IPS-15b (cell line): ENCODE results near the gene CBX8.

ENCODE experiments used
- H3K27me3 ChIP-seq: one replicate; pipeline ENCODE4 v1.6.1; 2013; ENCODE audit warnings: low read length; ENCODE audit not compliant: control insufficient read depth, insufficient read depth
- H3K36me3 ChIP-seq: one replicate; pipeline ENCODE4 v1.6.1; 2013; ENCODE audit warnings: low read length; ENCODE audit not compliant: control insufficient read depth, insufficient read depth
- H3K4me1 ChIP-seq: one replicate; pipeline ENCODE4 v1.6.1; 2013; ENCODE audit warnings: mild to moderate bottlenecking, low read length; ENCODE audit not compliant: control insufficient read depth, insufficient read depth
- H3K4me3 ChIP-seq: one replicate; pipeline ENCODE4 v1.5.1; 2013; ENCODE audit warnings: low read depth, low read length
- H3K9ac ChIP-seq: one replicate; pipeline ENCODE4 v1.6.1; 2013; ENCODE audit warnings: low read depth, mild to moderate bottlenecking, low read length
- H3K9me3 ChIP-seq: one replicate; pipeline ENCODE4 v1.6.1; 2013; ENCODE audit warnings: mild to moderate bottlenecking, low read length; ENCODE audit not compliant: control insufficient read depth, insufficient read depth

Gene CBX8

DNA sequence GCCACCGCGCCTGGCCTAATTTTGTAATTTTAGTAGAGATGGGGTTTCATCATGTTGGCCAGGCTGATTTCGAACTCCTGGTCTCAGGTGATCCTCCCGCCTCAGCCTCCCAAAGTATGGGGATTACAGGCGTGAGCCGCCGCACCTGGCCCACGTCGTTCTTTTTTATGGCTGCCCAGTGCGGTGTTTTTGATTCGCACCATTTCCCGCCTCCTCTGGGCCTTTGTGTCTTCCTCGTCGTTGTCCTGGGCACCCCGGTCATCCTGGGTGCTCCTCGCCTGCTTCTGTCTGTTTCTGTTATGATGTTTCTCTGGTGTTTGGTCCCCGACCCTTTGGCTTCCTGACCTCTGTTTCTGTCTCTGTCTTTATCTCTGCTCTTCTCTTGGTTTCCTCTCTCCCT is 27.4 kb upstream of the CBX8 start:
- Histone ChIP-seq H3K4me1 (no peaks in the 10 kb centered on the region), H3K36me3 (no peaks in the 10 kb centered on the region), H3K27me3 (peaks cover 85% of the 10 kb centered on the region), H3K9ac (no peak overlapping the region), H3K9me3 (no peaks in the 10 kb centered on the region), H3K4me3 (no peak overlapping the region)

DNA sequence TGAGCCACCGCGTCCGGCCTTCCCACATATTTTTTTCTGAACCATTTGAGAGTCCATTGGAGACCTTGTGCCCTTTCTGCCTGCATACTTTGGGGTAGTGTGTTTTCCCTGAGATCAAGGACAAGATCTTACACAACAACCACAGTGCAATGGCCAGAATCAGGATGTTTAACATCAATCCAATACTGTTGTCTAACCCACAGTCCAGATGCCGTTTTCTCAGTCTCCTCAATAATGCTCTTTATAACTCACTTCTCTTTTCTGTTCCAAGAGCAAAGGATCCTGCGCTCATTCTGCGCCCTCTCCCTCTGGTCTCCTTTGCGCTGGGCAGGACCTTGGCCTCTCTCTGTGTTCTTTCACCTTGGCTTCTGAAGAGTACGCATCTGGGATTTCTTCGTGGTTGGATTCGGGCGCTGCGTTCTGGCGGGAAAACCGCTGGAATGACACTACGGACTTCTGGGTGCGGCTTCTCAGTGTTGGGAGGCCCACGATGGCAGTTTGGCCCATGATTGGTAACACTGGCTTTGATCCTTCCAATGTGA is 25.8 kb upstream of the CBX8 start:
- Histone ChIP-seq H3K27me3 (peaks cover 88% of the 10 kb centered on the region), H3K36me3 (no peaks in the 10 kb centered on the region), H3K4me1 (no peaks in the 10 kb centered on the region), H3K9me3 (no peaks in the 10 kb centered on the region), H3K4me3 (no peak overlapping the region), H3K9ac (no peak overlapping the region)

- H3K9ac ChIP-seq, result no peak overlapping the region
- no peaks in the 10 kb centered on the region for H3K9me3 ChIP-seq
- no peaks in the 10 kb centered on the region for H3K36me3 ChIP-seq
- no peaks in the 10 kb centered on the region for H3K4me1 ChIP-seq
- H3K4me3 ChIP-seq, result no peak overlapping the region
- H3K27me3 ChIP-seq, result peaks cover 88% of the 10 kb centered on the region
Measured at GRCh38 chr17:79821331-79822095, 24.6 kb upstream of the CBX8 start.

DNA sequence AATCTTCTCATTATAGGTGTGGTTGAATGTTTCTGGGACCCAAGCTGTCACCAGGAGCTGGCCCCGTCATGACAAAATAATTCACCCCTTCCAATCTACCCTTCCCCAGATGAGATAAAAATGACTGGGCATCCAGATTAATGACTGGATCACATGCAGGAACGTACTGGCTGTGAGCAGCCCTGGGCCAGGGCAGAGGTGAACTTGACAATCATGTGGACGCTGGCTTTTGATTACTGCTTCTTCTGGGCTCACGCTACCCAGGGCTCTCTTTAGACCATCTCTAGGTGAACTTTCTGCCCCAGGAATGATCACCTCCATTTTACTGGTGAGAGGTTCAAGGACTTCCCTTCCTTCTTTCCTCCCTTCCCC is 24.1 kb upstream of the CBX8 start:
- Histone ChIP-seq H3K4me1 (no peaks in the 10 kb centered on the region), H3K36me3 (no peaks in the 10 kb centered on the region), H3K9ac (no peak overlapping the region), H3K9me3 (no peaks in the 10 kb centered on the region), H3K27me3 (peaks cover 88% of the 10 kb centered on the region), H3K4me3 (no peak overlapping the region)

GRCh38 chr17:79819534-79820276 is 22.8 kb upstream of the CBX8 start:
- H3K27me3 ChIP-seq, result peaks cover 87% of the 10 kb centered on the region
- H3K36me3 ChIP-seq, result no peaks in the 10 kb centered on the region
- H3K4me1 ChIP-seq, result no peaks in the 10 kb centered on the region
- H3K9ac ChIP-seq, result no peak overlapping the region
- H3K9me3 ChIP-seq, result no peaks in the 10 kb centered on the region
- no peak overlapping the region for H3K4me3 ChIP-seq

DNA sequence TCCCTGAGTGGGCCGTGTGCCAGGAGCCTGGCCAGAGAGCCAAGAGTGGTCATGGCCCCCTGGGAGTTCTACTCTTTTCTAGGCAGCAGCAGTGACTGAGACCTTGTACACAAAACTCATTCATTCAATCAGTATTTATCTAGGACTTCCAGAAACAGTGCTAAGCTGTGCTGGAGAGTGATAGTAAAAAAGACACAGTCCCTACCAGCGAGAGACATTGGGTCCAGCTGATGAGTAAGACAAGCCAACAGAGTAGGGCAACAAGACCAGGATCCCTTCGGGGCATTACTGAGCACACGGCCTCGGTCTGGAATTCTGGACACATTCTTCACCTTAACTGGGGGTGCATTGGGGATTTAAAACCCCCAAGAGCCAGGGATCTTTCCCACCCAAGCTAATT is 22.2 kb upstream of the CBX8 start:
- Histone ChIP-seq H3K27me3 (peaks cover 88% of the 10 kb centered on the region), H3K9me3 (no peaks in the 10 kb centered on the region), H3K9ac (no peak overlapping the region), H3K4me1 (no peaks in the 10 kb centered on the region), H3K36me3 (no peaks in the 10 kb centered on the region), H3K4me3 (no peak overlapping the region)

- Histone ChIP-seq H3K9ac (no peak overlapping the region), H3K4me3 (no peak overlapping the region), H3K27me3 (peaks cover 86% of the 10 kb centered on the region), H3K9me3 (no peaks in the 10 kb centered on the region), H3K36me3 (no peaks in the 10 kb centered on the region), H3K4me1 (no peaks in the 10 kb centered on the region)
Measured at GRCh38 chr17:79818026-79818758, 21.3 kb upstream of the CBX8 start.

DNA sequence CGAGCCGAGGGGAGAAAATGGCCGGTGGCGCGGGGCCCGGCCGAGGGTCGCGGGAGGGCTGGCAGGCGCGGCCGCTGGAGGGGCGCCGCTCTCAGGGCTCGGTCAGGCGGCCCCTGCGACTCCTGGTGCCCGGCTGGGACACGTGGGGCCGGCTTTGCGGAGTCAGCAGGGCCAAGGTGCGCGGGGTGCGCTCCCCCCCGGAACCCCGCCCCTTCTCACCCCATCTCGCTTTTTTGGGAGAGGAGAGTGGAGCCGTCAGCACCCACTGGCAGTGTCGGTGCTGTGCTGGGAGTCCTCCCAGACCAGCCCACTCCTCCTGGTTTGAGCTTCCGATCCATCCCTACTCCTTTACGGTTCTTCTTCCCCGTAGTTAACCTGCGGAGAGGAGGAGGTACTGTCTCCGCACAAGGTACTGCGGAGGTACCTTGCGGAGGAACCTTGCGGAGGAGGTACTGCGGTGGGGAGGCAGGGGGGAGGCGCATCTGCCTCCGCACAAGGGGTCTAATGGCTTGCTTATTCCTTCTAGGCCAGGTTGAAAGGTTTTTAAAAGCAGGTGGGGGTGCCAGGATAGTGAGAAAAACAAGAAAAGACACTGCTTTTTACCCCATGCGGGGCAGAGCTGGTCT is 19.1 kb upstream of the CBX8 start:
- Histone ChIP-seq H3K4me3 (peak overlapping the region; percentile 37), H3K27me3 (peaks cover 90% of the 10 kb centered on the region), H3K36me3 (no peaks in the 10 kb centered on the region), H3K9ac (no peak overlapping the region), H3K9me3 (no peaks in the 10 kb centered on the region), H3K4me1 (peaks cover 4% of the 10 kb centered on the region)

DNA sequence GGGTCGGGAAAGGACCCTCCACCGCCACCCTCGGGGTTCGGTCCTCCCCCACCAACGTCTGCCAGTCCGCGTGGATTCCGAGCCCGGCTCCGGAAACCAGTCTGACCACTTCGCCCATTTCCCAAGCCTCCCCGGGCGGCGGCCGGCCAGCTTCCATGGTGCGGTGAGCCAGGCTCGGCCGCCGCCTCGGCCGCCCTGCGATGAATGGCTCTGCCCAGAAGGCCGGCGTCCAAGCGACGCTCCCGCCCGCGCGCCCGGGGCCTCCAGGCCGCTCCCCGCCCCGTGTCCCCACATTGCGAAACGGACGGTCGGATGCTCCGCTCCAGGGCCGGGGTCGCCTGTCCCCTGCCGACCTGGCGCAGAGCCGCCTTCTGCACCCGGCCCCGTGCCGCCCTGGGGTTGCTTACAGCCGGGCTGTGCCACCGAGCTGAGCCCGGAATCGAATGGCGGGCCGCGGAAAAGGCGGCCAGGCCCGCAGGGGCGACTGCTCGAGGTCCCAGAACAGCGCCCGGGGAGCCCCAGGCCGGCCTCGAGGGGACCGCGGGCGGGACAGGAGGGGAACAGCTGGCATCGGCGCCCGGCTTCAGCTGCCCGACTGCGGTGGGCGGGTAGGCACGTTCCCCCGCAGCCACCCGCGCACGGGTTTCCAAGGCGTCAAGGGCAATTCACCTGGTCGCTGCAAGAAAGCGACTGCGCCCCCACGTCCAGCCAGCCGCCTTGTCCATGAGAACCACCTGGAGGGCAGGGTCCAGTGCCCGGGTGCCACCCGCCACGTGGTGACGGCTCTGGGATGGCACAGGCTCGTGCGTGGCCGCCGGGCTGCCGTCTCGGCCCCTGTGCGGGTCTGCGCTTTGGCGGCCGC is 18.3 kb upstream of the CBX8 start:
- peak overlapping the region; percentile 12 for H3K4me3 ChIP-seq
- no peaks in the 10 kb centered on the region for H3K9me3 ChIP-seq
- no peak overlapping the region for H3K9ac ChIP-seq
- H3K27me3 ChIP-seq, result peaks cover 87% of the 10 kb centered on the region
- H3K4me1 ChIP-seq, result peaks cover 4% of the 10 kb centered on the region
- no peaks in the 10 kb centered on the region for H3K36me3 ChIP-seq

- Histone ChIP-seq H3K4me1 (peaks cover 4% of the 10 kb centered on the region), H3K9ac (no peak overlapping the region), H3K27me3 (peaks cover 81% of the 10 kb centered on the region), H3K9me3 (no peaks in the 10 kb centered on the region), H3K4me3 (peak overlapping the region; percentile 12), H3K36me3 (no peaks in the 10 kb centered on the region)
Measured at GRCh38 chr17:79814127-79814973, 17.5 kb upstream of the CBX8 start.
